Measurements from ENCODE around the gene TRPC4AP.

The TRPC4AP gene

GRCh38 chr20:35131934-35132333, 39.3 kb upstream of the TRPC4AP start:
- DNase-seq (ENCODE audit: low read depth): no peak
- TF ChIP-seq, protein P1, sequence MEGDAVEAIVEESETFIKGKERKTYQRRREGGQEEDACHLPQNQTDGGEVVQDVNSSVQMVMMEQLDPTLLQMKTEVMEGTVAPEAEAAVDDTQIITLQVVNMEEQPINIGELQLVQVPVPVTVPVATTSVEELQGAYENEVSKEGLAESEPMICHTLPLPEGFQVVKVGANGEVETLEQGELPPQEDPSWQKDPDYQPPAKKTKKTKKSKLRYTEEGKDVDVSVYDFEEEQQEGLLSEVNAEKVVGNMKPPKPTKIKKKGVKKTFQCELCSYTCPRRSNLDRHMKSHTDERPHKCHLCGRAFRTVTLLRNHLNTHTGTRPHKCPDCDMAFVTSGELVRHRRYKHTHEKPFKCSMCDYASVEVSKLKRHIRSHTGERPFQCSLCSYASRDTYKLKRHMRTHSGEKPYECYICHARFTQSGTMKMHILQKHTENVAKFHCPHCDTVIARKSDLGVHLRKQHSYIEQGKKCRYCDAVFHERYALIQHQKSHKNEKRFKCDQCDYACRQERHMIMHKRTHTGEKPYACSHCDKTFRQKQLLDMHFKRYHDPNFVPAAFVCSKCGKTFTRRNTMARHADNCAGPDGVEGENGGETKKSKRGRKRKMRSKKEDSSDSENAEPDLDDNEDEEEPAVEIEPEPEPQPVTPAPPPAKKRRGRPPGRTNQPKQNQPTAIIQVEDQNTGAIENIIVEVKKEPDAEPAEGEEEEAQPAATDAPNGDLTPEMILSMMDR (IDR thresholded peaks at IDR 0.05; ENCODE audit: low read length, missing control alignments): no peak

DNA sequence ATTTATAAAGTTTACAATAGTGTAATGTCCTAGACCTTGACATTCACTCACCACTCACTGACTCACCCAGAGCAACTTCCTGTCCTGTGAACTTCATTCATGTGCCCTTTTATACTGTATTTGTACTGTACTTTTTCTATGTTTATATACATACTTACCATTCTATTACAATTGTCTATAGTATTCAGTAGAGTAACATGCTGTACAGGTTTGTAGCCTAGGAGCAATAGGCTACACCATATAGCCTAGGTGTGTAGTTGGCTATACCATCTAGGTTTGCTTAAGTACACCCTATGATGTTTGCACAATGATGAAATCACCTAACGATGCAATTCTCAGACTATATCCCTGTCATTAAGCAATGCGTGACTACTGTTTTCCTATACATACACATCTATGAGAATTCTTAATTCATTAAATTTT, 37.1 kb upstream of the TRPC4AP start:
- peak; percentile 57 for DNase-seq (ENCODE audit: low read depth)
- TF ChIP-seq, protein P1 (IDR thresholded peaks at IDR 0.05; ENCODE audit: low read length, missing control alignments): no peak
- H3K4me3 ChIP-seq (replicated peaks; ENCODE audit: low read depth, low read length): no peak overlapping the region

More at GRCh38 chr20:35131934-35132333, 39.3 kb upstream of the TRPC4AP start:
- H3K4me3 ChIP-seq (replicated peaks; ENCODE audit: low read depth, low read length): no peak overlapping the region

GRCh38 chr20:35125753-35126152, 33.1 kb upstream of the TRPC4AP start:
- DNase-seq (ENCODE audit: low read depth): no peak
- TF ChIP-seq, protein P1 (IDR thresholded peaks at IDR 0.05; ENCODE audit: low read length, missing control alignments): no peak
- no peak overlapping the region for H3K4me3 ChIP-seq (replicated peaks; ENCODE audit: low read depth, low read length)

DNA sequence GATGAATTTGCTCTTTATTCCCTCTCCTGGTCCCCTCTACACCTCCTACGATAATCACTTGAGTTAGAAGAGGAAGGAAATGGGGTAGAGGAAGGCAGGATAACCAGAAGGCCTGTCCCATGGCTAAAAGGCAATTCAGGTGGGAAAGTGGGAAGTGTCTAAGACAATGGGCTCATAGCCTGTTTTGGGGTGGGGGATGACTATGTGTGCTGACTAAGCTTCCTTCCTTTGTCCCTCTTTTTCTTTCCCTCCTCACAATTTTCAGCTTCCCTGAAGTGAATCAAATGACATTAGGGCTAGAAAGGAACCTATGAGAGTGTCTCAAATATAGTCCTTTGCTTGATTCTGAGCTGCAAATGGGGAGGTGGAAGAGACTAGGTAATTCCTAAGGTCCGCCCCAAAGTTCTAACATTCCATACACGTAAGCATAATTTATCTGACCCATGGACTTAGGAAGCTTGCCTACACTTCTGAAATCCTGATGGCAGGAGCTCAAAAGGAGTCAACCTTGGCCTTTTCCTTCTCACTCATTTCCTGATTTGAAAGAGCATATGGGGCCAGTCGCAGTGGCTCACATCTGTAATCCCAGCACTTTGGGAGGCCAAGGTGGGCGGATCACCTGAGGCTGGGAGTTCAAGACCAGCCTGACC, 30.3 kb upstream of the TRPC4AP start:
- TF ChIP-seq, protein P1 (IDR thresholded peaks at IDR 0.05; ENCODE audit: low read length, missing control alignments): no peak
- H3K4me3 ChIP-seq (replicated peaks; ENCODE audit: low read depth, low read length): no peak overlapping the region
- peak; percentile 54 for DNase-seq (ENCODE audit: low read depth)

DNA sequence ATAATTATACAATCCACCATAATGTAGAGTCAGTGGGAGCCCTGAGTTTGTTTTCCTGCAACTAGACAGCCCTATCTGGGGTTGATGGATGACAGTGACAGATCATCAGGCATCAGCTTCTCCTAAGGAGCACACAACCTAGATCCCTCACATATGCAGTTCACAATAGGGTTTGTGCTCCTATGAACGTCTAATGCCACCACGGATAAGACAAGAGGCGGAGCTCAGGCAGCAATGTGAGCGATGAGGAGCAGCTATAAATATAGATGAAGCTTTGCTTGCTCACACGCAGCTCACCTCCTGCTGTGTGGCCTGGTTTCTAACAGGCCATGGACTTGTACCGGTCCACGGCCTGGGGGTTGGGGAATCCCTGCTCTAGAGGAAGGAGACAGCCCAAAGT, 28.6 kb upstream of the TRPC4AP start:
- TF ChIP-seq, protein P1 (IDR thresholded peaks at IDR 0.05; ENCODE audit: low read length, missing control alignments): no peak
- DNase-seq (ENCODE audit: low read depth): no peak
- H3K4me3 ChIP-seq (replicated peaks; ENCODE audit: low read depth, low read length): no peak overlapping the region

- TF ChIP-seq, protein P1 (IDR thresholded peaks at IDR 0.05; ENCODE audit: low read length, missing control alignments): no peak
Observed at GRCh38 chr20:35120012-35120701, 27.6 kb upstream of the TRPC4AP start.

More at GRCh38 chr20:35120012-35120701, 27.6 kb upstream of the TRPC4AP start:
- peak; percentile 92 for DNase-seq (ENCODE audit: low read depth)
- no peak overlapping the region for H3K4me3 ChIP-seq (replicated peaks; ENCODE audit: low read depth, low read length)
